VCaP (cell line): Measurements from ENCODE around the gene ILDR1.

Experiments used
- H3K27ac ChIP-seq: fragments of 450-650 bp; 2 replicates; pipeline ENCODE4 v1.5.1; 2017
- CTCF ChIP-seq: fragments of 450-650 bp; conservative IDR thresholded peaks from 2 replicates; pipeline ENCODE4 v1.5.1; 2017; ENCODE audit warnings: mild to moderate bottlenecking, moderate library complexity

Gene ILDR1

GRCh38 chr3:122004107-122004506, 17.9 kb downstream of the ILDR1 start:
- H3K27ac ChIP-seq, result peak overlapping the region; percentile 75
- TF ChIP-seq CTCF, result no peak

DNA sequence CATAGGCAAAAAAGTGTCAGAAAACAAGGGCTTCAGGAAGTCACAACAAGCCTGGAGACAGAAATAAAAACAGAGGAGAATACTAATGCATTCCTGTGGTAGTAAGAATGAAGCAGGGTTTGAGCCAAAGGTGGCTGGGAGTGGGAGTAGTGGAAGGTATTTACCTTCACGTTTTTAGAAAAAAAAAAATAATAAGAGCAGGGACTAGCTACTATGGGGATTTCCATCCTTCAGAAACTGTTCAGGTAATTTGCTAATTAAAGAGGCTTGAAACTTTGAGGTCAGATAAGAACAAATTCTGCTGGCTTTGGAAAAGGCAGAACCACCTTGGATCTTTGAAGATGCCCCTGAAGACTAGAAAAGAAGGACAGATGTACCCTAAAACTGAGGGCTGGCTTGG, 18.4 kb downstream of the ILDR1 start:
- peak overlapping the region; percentile 75 for H3K27ac ChIP-seq
- no peak for TF ChIP-seq CTCF

- peak overlapping the region; percentile 75 for H3K27ac ChIP-seq
- no peak for TF ChIP-seq CTCF
Measured at GRCh38 chr3:122003112-122003511, 18.9 kb downstream of the ILDR1 start.

- no peak for TF ChIP-seq CTCF
- H3K27ac ChIP-seq, result peak overlapping the region; percentile 75
Measured at GRCh38 chr3:122002611-122003010, 19.4 kb downstream of the ILDR1 start.

GRCh38 chr3:122001892-122002291, 20.2 kb downstream of the ILDR1 start:
- H3K27ac ChIP-seq, result peak overlapping the region; percentile 75
- TF ChIP-seq CTCF, result no peak

- no peak for TF ChIP-seq CTCF
- no peak overlapping the region; the same call in 1 of the 2 replicates for H3K27ac ChIP-seq
Measured at GRCh38 chr3:122000936-122001605, 21.0 kb downstream of the ILDR1 start.

DNA sequence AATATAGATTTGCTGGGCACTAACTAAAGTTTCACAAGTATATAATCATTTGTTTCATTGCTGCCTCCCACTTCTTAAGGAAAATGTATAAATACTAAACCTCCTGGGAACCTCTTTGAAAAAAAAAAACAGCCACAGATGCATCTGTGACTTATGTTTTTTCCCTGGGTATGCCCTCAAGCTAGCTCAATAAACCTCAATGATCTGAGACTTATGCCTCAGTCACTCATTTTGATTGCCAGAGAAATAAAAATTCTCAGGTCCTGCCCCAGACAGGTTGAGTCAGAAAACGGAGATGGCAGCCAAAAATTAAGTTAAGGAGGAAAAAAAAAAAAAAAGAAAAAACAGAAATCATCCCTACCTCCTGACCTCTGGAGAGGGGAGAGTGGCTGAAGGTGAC, 22.1 kb downstream of the ILDR1 start:
- no peak overlapping the region for H3K27ac ChIP-seq
- no peak for TF ChIP-seq CTCF
